Activated CD4-positive, alpha-beta T cell treated with anti-CD3 and anti-CD28 coated beads, Interleukin-2, Interleukin-6, amounts not matched to agents 100 ng/mL and 50 ng/mL, durations not matched to agents 16 hours and 8 hours (primary cell): Measurements from ENCODE around the gene ITGB1BP1.

Experiments used
- DNase-seq: peaks from one replicate; pipeline ENCODE4 v3.0.0-alpha.2; 2020

The ITGB1BP1 gene

DNA sequence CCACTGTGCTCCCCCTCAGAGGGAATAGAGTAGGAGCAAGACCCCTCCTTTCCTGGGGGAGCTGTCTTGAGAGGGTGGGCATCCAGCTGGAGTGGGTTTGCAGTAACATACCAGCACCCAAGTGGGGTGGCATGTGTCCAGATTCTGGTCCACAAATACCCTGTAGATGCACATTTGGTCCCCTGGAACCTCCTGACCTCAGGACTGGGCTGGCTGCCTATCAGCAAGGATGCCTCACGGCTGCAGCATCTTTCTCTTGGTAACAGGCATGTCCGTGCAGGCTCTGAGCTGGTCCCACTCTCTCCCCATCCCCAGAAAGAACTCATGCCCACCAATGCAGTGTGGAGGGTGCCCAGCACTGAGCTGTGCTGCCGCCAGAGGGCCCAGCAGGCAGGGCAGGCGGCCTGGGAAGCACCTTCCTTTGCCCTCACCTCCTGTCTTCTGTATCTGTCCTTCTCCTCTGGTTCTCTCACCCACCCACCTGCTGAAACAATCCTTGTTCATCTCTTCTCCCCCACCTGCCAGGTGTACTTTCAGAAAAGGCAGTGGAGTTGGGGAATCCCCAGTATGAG is 47.4 kb downstream of the ITGB1BP1 start:
- no peak for DNase-seq

DNA sequence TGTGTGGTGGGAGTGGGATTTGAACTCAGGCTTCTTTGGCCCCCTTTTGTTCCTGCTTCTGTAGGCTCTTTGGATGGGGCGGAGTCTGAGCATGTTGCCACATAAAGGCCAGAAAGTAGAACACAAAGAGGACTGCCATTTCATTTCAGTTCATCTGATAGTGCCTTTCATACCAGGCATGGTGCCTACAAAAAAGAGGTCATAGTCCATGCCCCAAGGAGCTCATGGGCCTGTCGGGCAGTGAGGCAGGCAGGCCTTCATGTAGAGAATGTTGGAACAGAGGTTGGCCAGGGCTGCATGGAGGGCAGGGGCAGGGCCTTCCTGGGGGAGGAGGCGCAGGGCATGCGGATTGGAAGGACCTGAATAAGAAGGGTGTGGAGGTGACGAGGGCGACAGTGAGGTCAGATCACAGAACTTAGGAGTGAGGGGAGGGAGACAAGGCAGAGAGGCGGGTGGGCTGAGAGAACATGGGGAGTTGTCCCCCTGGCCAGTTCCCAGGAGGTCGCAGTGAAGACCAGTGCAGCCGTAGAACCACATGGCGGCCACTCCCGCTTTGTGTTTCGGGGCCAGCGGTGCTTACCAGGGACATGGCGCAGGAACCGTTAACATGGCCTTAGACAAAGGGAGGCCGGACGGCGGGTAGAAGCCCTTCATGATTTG is 49.1 kb downstream of the ITGB1BP1 start:
- DNase-seq, result no peak

DNA sequence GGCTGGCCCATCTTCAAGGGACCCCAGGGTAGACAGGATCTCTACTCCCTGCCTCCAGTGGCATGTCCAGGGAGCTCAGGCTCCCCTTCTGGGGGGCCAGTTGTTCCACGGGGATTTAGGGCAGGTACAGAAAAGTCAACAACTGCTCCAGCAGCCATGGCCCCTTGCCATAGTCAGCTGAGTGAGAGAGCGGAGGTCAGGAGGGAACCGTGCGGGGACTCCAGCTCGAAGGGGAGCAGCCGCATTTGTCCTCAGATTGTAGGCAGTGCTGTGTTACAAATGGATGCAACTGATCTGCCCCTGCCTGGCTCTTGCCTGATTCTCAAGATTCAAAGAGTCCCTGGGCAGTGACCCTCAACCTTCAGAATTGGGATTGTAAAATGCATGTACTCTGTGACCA is 49.9 kb downstream of the ITGB1BP1 start:
- DNase-seq, result no peak

DNA sequence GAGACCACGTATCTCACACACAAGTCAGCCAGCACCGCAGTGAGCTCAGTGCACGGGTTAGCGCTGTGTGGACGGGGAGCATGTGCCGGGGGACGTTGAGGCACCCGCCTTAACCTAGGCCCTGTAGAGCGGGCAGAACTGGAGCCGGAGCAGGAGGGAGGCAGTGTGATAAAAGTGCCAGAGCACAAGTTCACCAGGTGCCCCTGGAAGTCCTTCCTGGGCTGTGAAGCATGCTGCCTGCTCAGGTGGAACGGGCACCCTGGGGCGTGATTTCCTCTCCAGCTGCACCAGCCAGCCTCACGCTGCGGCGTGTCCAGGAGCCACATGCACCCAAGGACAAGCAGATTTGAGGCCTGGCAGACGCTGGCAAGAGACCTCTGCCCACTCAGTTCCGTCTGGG is 50.3 kb downstream of the ITGB1BP1 start:
- DNase-seq, result no peak

DNA sequence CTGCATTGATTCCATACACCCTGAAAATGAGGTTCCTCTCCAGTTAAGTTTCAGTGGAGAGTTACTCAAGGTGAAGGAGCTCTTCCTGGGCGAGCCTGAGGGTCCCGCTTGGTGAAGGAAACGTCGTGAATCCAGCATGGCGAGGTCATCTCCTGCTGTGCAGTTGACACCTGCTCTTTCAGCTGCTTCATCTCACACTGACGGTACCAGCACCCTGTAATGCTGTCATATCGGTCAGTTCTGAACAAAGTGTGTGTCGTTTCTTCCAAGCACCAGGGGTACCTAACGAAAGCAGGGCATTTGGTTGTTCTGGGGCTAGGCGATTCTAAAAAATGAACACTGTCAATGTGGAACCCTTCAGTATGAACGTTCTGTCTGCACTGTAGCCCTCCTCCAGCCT is 52.6 kb downstream of the ITGB1BP1 start:
- DNase-seq, result no peak

DNA sequence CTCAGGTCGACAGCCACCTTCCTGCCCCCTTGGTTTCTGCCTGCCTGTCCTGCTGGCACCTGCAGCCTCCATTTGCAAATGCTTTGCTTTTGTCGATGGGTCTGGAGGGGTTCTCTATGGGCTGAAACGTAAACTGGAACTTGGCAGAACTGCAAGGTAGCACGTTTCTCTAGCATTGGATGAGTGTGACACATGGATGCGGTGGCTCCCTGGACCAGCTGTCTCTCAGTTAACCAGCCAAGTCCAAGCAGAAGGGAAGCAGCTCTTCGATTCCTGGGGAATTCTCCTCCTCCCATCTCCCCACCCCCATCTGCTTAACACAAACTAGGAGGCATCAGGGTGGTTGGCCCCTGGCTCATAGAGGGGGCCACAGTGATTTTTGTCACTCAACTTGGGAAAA is 57.3 kb downstream of the ITGB1BP1 start:
- DNase-seq, result no peak

DNA sequence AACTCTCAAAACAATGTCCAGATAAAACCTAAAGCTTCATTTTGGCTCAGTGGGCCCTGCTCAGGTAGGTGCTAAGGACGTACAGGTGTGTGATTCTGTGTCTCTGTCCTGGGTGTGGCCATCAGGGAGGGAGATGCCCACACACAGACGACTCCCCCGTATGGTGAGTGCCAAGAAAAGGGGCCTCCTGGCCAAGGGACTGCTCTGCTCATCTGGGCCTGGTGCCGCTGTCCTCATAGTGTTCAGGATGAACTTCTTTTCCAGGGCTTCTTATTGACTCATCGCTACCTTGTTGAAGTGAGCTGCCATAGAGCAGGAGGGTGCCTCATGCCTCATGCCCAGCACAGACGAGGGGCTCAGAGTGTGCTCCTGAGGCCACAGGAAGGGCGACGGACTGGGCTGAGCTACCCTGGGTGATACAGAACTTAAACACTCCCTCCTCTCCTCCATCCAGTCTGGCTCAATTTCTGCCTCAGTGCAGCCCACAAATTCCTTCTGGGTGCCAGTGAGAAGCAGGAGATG is 57.8 kb downstream of the ITGB1BP1 start:
- DNase-seq, result no peak

DNA sequence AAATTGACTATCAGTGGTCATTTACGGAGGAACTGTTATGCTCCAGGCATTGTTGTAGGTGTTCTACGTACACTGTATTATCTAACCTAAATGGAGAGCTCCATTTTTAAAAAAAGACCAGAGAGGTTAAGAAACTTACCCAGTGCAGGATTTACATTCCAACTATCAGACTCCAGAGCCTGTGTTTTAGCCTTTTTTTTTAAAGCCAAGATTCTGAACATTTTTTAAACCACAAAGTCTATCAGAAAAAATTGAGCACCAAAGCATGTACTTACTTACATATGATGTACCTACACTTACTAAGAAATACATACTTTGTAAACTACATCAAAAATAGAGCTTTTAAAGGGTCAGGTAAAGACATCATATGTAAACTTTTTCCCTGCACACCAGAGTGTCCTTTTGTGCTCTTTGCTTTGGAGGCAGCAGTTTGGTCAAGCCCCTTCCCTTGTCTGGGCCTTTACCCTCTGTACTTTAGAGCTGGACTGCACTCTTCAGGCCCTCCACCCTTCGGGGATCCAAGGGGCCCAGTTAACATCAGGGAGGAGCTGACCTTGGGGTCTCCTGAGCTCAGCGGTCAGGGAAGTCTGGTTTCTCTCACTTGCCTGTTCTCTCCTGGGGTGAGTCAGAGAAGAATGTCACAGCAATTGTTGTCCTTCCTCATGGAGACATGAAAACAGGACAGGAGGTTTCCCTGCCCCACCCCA is 58.4 kb downstream of the ITGB1BP1 start:
- DNase-seq, result no peak

DNA sequence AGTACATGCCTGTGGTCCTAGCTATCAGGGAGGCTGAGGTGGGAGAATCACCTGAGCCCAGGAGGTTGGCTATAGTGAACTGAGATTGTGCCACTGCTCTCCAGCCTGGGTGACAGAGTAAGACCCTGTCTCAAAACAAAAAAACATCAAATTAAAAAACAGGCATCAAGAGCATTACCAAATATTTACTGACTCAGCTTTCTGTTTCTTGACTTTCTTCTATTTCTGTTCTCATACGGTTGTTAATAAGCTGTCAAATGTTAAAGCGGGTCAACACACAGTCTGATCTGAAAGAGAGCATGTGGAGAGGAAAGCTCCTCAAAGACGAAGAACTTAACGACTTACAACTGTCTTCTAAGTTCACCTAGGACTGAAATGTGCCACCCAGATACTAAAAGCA is 59.0 kb downstream of the ITGB1BP1 start:
- DNase-seq, result no peak

DNA sequence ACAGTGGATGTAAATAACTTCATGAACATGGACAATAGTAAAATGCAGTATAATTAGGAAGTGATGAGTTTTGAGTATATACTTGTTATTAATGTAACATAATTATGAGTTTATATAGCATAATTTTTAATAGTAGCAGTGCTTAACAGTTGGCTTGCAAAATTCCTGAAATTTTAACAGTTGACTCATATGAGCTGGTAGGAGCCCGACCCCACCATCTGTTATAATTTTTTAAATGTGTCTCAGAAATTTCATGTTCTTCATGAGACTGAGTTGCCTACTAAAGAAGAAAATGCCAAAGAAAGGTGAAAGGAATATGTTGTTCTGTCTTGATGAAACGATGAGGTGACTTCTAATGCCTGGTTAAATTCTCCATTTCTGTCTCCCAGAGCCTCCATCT is 62.6 kb downstream of the ITGB1BP1 start:
- no peak for DNase-seq

DNA sequence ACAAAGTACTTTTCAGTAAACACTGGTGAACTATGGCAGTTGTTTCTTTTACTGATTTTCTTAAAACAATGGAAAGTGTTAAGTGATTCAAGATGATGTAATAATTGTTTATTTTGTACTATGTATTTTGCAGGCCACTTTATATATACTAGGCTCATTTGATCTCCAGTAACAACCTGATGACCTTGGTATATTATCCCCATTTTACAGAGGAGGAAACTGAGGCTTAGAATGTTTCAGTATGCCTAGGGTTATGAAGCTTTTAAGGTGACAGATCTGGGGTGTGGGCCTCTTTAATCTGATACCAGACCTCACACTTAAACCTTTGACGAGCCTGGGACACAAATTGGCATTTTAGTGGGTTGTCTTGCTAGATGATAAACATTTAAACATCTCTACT is 63.2 kb downstream of the ITGB1BP1 start:
- DNase-seq, result no peak

DNA sequence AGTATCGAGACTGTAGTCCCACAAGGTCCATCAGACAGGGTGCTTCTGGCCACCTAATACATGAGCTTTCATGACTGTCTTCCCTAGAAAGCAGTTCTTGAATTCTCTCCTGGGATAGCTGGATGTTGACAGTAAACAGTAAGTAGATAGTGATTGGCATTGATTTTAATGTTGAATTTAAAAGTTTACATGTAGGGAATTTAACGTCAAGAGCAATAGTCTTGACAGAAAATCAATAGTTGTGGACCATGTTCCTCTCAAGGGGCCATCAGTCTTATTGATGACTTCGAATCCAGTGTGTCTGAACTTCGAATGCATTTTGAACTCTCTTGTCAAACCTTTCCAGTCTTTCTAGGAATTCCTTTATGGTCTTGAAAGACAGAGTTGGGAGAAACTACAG is 63.9 kb downstream of the ITGB1BP1 start:
- no peak for DNase-seq

DNA sequence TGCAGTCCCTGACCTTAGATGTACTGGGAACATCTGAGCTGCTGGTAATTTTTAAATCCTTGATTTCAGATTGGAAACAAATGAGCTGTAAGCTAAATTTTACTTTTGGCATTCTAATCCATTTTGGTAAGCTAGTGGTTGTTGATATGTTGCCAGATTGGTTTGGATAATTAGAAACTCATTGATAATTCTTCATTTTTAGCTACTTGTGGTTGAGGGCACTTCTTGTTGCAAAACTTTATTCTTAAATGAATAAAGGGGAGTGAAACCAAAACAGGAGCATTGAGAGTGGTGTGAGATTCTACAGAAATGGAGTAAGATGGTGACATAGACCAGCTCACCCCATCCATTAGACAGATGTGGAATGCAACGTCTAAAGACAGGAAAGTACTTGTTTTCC is 64.5 kb downstream of the ITGB1BP1 start:
- DNase-seq, result no peak

DNA sequence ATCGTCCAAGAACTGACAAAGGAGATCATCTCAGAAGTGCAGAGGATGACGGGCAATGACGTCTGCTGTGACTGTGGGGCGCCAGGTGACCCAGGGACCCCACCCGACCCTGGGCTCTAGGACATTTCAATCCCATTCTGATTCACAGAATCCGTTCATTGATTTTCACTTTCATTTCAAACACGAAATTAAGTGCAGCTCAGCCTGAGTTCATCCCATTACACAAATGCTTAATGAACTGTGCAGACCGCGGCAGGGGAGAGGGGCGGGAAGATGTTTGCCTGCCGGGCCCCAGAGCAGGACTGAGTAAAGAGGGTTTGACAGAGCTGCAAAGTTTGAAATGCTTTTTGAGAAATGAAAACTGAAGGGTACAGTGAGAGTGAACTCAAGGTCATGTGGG is 67.1 kb downstream of the ITGB1BP1 start:
- no peak for DNase-seq

DNA sequence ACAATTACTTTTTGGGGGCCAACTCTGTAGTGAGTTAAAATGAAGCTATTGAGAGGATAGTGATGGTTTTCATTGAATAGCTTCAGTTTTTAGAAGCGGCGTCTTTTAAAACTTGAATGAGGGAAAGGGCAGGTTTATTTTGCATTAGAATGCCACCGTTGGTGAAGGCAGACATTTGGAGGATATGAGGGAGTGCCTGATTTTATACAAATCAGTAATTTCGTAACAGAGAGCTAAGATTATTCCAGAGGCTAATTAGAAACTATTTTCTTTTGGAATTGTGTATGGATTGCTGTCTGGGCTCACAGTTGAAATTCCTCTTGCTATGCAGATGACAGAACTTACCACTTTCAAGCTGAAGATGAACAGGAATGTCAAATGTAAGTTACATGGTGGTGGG is 67.6 kb downstream of the ITGB1BP1 start:
- DNase-seq, result no peak

DNA sequence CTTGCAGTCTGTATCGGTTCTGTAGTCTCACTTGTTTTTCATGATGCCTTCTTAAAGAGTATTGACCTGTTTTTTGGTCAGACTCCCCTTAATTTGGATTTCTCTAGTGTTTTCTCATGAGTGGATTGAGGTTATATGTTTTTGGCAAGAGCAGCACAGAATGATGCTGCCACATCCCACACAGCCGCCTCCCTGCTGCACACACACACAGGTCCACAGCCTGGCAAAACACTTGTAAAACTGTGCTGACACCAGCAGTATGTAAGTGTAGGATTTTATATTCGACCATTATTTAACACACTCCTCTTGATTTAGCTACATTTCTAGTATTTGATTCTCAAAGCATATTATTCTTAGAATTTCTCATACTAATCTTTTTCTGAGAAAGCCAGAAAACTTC is 68.1 kb downstream of the ITGB1BP1 start:
- DNase-seq, result no peak

DNA sequence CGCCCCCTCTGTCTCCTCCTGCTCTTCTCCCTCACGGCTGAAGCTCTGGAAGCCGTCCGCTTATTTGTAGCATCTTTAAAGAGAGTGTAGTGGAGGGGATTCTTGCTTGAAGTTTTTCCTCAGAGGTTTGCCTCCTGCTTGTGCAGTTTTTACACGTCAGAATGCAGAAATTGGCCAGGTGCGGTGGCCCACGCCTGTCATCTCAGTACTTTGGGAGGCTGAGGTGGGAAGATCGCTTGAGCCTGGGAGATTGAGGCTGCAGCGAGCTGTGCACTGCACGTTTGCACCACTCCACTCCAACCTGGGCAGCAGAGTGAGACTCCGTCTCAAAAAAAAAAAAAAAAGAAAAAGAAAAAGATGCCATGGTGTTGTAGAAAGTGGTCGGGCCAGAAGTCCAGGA is 69.0 kb downstream of the ITGB1BP1 start:
- no peak for DNase-seq
